GM19023 (cell line): ENCODE data around the gene ALG3.

ENCODE experiments used
- ATAC-seq: cut with Tn5 transposase; IDR thresholded peaks from one replicate; pipeline ENCODE4 v1.9.1; 2021; ENCODE audit warnings: mild to moderate bottlenecking, moderate library complexity; ENCODE audit not compliant: unreplicated experiment

Gene ALG3

GRCh38 chr3:184236033-184236410 lies 12.7 kb downstream of the ALG3 start:
- no peak for ATAC-seq

DNA sequence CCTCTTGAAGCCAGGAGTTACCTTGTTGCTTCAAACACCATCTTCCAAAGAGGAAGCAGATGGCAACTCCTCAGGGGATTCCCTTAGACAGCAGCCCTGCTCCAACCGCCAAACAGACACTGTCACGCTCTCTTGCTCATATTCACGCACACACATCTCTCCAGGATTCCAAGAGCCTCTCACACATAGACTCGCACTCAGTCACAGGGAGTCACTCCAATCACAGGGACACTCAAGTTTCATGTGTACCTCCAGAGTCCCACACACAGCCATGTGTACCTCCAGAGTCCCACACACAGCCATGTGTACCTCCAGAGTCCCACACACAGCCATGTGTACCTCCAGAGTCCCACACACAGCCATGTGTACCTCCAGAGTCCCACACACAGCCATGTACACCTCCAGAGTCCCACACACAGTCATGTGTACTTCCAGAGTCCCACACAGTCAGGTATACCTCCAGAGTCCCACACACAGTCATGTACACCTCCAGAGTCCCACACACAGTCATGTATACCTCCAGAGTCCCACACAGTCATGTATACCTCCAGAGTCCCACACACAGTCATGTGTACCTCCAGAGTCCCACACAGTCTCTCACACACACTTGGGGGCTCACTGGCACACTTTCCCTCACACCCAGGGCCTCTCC lies 13.3 kb downstream of the ALG3 start:
- no peak for ATAC-seq

DNA sequence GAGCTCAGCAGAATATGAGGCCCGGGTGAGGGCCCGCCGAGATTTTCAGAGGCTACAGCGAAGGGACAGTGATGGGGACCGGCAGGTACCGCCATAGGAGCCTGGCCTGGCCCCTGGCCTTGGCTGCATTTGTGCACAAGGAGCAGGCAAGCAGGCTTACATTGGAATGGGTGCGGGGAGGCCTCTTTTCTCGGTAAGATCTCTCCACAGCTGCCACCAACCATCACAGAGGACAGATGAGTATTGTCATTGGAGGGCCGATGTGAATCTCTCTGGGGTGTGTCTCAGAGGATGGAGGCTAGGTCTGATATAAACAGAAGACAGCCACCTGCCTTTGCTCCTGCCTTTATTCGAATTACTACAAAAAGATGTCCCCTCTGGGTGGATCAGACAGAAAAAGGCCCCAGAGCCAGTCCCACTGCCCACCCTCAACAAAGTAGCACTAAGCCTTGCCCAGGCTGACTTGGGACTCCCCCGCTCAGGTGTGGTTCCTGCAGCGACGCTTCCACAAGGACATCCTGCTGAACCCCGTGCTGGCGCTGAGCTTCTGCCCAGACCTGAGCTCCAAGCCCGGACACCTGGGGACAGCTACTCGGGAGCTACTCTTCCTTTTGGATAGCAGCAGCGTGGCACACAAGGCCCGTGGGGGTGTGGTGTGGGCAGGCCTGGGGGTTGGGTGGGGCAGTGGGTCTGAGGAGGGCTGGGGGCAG lies 13.9 kb downstream of the ALG3 start:
- ATAC-seq = no peak

DNA sequence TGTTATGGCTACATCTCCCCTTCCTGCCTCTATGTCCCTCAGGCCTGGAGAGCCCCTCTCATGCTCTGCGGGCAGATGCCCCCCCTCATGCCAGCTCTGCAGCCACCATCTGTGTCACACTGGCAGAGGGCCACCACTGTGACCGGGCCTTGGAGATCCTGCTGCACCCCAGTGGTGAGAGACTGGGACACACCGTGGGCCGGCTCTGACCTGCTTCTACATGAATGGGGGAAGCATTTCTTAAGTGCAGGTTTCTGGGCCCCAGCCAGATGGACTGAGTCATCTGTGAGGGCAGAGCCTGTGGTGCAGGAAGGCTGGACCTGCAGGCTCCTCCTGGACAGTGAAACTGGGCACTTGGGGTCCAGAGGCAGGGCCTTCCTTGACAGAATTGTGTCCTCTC lies 14.5 kb downstream of the ALG3 start:
- no peak for ATAC-seq

- ATAC-seq = no peak
These were observed 15.5 kb downstream of the ALG3 start for GRCh38 chr3:184233127-184233843.

DNA sequence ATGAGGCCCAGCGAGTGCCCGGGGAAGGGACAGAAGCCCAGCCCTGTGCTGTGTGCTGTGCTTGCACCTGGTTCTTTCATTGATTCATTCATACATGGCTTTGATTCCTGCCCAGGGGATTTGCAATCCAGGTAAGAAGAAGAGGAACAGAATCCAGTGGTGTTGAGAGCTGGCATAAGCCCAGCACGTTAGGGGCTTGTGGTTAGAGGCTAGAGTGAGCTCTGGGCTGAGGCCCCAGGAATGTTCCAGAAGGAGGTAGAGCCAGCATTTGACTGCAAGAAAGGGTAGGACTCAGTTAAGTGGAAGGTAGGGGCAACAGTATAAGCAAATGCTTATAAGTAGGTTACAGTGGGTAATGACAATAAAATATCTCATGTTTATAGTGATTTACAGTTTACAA lies 17.1 kb downstream of the ALG3 start:
- ATAC-seq = no peak

- ATAC-seq = no peak
These were observed 17.9 kb downstream of the ALG3 start for GRCh38 chr3:184230603-184231528.

- peak; percentile 17 for ATAC-seq
These were observed 18.6 kb downstream of the ALG3 start for GRCh38 chr3:184230081-184230602.

- peak; percentile 83 for ATAC-seq
These were observed 19.2 kb downstream of the ALG3 start, which contains the start of gene VWA5B2 for GRCh38 chr3:184229394-184230080. Gene VWA5B2 (plus strand): TSS chr3:184229585. CDS start chr3:184230529, 944 bp downstream.

DNA sequence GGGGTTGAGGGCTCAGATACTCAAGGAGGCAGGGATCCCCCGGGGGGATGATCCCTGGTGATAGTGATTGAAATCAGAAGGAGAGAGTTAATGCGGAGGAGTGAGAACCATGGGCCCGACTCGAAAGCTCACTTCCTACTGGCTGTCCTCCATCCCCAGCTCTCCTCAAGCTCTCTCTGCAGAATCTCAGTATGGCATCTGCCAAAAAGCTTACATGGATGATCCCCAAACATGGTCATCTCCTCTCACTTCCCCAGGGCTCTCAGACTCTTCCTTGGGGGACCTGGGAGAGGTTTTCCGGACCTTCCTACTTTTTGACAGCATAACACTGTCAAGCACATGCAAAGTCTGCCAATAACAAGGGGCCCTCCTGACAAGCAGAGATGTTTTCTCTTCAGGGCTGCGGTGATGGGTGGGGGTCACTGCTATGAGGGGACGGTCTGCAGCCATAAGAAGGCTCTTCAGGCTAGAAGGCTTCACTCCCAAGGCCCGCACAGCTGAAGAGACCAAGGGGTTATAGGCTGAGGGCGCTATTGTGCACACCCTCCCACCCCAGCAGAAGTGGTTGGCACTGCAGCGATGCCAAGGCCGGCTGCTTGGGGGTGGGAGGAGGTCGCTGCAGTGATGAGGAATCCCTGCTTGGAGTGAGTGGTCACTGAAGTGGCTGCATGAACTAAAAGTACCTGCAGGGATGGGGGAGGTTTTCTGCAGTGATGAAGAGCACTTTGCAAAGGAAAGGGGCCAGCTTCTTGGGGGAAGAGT lies 20.2 kb downstream of the ALG3 start:
- no peak for ATAC-seq

DNA sequence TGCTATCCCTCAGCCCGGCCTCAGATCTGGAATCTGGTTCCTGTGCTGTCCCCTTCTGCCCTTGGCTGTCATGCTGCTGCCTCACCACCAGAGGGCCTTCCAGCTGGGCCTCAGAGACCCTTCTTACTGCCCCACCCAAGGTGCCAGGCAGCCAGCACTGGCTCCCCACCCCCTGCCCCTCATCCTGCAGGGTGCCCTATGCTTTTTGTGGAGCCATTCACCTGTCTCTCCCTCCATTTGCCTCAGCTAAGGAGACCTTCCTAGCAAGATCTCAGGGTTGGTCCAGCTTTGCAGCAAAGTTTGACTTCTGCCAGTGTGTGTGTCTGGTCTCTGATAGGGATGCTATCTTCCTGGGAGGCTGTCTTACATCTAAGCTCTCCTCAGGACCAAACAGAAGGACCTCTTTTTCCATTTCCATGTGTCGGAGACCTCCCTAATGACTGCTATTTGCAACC lies 21.3 kb downstream of the ALG3 start:
- no peak for ATAC-seq

DNA sequence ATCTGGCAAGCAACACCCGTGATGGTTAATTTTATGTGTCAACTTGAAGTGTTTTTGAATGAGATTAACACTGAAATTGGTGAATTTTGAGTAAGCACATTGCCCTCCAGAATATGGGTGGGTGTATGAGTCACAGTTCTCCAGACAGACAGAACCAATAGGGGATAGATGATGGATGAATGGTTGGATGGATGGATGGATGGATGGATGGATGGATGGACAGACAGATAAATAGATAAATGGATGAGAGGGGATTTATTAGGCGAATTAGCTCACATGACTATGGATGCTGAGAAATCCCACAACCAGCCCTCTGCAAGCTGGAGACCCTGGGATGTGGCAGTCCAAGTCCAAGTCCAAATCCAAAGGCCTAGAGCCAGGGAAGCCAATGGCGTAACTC lies 24.8 kb downstream of the ALG3 start:
- no peak for ATAC-seq

DNA sequence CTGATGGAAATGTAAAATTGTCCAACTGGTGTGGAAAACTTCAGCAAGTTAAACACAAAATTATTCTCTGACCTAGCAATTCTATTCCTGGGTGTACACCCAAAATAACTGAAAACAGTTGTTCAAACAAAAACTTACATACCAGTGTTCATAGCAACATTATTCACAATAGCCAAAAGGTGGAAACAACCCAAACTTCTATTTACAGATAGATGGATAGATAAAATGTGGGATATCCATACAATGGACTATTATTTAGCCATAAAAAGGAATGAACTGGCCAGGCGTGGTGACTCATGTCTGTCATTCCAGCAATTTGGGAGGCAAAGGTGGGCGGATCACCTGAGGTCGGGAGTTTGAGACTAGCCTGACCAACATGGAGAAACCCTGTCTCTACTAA lies 26.2 kb downstream of the ALG3 start:
- no peak for ATAC-seq

GRCh38 chr3:184218814-184219213 lies 29.9 kb downstream of the ALG3 start:
- ATAC-seq = no peak

DNA sequence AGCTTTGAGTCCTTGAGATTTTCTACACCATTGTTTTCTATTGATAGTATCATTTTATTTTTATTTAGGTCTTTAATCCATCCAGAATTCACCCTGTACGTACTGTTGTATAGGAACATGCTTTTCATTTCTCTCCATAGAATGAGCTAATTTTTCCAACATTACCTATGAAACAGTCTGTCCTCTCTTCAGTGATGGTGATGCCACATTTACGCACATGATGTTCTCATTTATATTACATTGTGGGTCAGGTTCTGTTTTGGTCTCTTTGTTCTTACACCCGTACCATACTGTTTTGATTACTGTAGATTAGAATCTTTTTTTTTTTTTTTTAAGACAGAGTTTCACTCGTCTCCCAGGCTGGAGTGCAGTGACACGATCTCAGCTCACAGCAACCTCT lies 37.0 kb downstream of the ALG3 start:
- no peak for ATAC-seq

GRCh38 chr3:184211297-184211696 lies 37.5 kb downstream of the ALG3 start:
- ATAC-seq = no peak

DNA sequence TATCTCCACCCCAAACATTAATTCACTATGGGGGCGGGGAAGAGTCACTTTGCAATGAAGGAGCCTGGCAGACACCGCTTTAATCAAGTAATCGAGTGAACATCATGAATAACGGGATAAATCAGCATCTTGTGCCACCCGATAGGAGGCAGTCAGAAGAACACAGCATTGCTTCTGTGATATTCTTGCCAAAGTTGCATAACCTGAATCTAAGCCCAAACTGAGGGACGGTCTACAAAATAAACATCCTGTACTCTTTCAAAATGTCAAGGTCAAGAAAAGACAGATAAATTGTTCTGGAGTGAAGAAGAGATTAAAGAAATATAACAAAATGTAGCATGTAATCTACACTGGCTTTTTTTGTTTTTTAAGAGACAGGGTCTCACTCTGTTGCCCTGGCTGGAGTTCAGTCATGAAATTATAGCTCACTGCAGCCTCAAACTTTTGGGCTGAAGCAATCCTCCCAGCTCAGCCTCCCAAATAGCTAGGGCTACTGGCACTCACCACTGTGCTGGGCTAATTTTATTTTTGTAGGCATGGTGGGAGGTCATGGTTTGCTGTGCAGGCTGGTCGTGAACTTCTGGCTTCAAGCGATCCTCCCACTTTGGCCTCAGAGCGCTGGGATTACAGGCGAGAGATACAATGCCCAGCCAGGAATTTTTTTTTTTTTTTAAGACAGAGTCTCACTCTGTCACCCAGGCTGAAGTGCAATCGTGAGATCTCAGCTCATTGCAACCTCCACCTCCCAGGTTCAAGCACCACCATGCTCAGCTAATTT lies 39.4 kb downstream of the ALG3 start:
- no peak for ATAC-seq

DNA sequence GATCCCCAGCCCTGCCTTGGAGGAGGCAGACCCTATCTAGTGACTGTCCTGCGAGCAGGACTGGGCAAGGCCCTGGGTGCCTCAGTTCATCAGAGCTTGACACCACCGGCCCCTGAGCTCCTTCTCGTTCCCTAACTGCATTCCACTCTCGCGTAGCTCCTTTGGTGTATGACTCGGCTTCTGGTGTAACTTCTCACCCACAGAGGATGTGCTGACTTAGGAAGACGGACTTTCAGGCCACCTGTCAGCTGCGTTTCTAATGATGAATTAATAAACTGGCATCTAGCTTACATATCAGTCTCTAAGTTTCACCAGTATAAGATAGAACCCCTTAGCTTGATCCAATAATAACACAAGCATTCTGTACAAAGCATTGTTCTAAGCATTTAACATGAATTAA lies 45.2 kb downstream of the ALG3 start:
- ATAC-seq = no peak

DNA sequence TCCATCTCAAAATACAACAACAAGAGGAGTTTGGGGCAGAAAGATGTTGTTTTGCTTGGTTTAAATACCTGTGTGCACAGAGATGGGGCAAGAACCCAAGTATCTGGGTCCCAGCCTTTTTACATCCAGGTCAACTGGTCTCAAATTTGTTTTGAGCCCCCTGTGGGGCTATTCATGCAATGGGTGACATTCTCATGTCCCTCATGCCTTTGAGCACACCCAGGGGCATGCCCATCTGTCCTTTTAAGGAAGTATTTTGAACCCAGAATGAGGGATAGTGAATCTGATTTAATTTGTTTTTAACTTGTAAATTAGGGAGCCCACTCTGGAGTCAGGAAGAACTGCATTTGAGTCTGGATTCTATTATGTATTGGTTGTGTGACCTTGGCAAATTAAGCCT lies 47.9 kb downstream of the ALG3 start:
- ATAC-seq = no peak
